H4 (cell line): ENCODE results near the gene SMAD6. TPM values are rescaled to one million over a fixed set of nuclear protein-coding genes. Genes with fewer than 3 reads are reported as not detected.
"Not testable (repeated sequence)": the region's sequence is repeated elsewhere in the genome, so short reads cannot be mapped to it uniquely, and the experiment has no call there.

Experiments used
- DNase-seq: peaks from one replicate; pipeline ENCODE4 v3.0.0-alpha.2; 2015; ENCODE audit warnings: low spot score
- total RNA-seq: library from RNA; depleted of rRNA; stranded (reverse); fragments of >200 nt; shearing (Covaris generic); gene quantifications from 2 replicates; pipeline ENCODE4 v1.2.3, GENCODE V29; 2014

Gene SMAD6
- total RNA-seq, 1 experiment from 2014 or later, result 4.7 TPM

DNA sequence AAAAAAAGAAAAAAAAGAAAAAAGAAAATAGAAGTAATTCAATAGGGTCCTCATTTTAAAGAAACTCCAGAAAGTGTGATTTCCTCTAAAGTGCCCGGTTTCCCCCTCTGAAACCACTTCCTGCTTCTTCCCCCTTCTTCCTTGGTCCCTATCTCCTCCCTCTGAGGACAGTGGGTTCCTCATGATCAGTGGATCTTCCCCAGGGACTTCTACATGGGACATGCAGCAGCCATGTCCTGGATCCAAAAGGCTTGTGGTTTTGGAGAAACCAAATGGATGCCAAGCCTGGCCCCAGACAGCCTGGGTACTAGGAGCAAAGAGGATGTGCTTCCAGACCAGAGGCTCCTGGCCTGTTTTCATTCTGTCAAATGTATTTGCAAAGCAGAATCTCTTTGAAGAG is 26.6 kb upstream of the SMAD6 start:
- no peak for DNase-seq

DNA sequence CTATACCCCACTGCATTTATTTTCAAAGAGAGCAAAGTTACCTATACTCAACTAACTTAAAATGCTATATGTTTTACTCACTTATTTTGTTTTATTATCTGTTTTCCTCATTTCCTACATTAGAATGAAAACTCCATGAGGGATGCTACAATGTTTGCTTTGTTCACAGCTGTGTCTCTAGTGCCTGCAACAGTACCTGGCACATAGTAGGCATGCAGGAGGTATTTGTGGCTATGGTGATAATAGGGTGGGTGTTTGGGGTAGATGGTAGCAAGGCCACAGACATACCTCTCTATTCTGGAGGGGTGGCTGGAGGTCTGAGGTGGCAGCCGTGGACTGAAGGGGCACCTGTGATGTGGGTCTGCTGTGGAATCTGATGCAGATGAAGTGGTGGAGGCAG is 24.7 kb upstream of the SMAD6 start:
- no peak for DNase-seq

DNA sequence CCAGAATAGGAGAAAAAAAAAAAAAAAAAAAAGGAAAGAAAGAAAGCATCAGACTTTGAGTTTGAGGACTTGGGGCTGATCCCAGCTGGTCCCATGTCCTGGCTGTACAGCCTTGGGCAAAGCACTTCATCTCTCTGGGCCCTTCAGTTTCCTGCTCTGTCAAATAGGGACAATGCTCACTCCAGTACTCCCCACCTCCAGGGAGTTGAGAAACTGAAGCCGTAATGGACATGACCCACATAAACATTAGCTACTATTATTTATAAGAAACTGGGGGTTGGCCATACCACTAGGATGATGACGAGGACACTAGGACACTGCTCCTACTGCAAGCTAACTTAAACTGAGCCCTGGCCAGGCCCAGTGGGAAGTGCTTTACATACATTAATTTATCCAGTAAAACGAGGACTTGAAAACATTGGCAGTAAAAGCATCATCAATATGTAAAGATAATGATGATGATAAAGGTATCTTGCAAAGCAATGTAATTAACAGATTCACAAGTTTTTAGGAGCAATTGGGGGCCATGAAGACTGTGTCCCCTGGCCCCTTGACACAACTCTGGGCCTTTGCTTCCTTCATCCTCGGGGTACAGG is 22.9 kb upstream of the SMAD6 start:
- DNase-seq, result no peak

DNA sequence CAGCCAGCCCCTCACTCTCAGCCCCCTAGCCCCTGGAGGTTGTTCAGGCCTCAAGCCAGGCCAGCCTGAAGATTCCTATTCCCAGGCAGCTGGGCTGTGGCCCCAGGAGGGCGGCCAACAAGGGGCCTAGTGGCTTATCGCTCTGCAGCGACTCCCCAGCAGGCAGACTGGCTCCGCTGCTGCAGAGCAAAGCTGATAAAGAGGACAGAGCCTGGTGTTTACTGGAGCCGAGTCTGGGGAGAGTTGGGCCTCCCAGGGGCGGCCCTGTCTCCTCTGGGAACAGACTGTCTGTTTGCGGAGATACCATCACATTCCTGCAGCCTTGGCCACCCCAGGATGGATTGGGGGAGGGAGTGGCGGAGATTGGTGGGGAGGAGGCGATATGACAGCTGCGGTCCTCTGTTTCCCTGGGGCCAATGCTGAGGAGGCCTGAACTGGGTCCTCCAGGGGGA is 22.4 kb upstream of the SMAD6 start:
- no peak for DNase-seq

DNA sequence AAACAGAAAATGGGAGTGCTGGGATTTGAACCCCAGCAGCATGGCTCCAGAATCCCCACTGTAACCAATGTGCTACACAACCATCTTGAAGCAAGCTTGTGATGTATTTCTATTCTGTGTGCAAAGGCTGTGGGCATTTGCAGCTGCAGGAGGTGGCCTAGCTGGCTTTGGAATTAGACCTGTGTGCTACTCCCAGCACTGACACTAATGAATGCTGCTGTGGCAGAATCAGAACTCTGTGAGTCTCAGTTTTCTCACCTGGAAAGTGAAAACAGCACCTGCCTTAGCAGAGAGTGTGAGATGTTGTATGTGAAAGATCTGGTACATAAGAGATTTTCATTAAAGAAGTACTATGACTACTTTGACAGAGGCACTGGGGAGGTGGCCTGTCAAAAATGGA is 21.5 kb upstream of the SMAD6 start:
- no peak for DNase-seq

DNA sequence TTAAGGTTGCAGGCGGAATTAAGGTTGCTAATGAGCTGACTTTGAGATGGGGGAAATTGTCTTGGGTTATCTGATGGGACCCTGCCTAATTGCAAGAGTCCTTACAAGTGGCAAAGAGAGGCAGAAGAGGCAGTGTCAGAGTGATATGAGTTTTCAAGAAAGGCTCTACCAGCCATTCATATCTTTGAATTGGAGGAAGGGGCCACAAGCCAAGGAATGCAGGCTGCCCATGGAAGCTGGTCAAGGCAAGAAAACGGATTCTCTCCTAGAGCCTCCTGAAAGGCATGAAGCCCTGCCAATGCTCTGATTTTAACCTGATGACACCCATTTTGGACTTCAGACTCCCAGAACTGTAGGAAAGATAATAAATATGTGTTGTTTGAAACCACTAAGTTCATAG is 20.6 kb upstream of the SMAD6 start:
- no peak for DNase-seq

DNA sequence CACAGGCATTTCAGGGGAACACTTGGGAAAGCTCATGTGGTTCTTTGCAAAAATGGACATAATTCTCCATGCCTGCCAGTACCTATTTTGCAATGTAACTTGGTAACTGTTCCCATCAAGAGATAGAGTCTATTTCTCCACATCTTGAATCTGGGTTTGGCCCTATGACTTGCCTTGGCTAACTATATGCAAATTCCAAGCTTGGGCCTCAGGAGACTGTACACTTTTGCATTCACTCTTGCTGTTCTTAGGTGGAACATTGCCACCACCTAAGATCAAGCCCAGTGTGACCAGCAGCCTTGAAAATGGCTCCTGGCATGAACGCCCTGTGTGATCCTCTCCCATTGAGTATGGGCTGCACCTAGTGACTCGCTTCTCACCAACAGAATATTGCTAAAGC is 19.8 kb upstream of the SMAD6 start:
- DNase-seq, result no peak

DNA sequence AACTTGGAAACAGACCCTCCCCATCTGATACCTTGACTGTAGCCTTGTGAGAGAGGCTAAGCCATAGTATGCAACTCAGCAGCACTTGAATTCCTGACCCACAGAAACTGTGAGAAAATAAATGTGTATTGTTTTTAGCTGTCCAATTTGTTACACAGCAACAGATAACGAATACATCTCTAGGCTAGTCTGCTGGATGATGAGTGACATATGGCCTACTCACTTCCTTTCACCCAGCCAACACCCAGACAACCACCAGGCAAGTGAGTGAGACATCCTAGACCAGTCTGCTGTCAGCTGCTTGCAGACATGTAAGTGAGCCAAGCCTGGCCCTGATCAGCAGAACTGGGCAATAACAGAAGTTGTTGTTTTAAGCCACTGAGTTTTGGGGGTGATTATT is 19.2 kb upstream of the SMAD6 start:
- DNase-seq, result no peak

DNA sequence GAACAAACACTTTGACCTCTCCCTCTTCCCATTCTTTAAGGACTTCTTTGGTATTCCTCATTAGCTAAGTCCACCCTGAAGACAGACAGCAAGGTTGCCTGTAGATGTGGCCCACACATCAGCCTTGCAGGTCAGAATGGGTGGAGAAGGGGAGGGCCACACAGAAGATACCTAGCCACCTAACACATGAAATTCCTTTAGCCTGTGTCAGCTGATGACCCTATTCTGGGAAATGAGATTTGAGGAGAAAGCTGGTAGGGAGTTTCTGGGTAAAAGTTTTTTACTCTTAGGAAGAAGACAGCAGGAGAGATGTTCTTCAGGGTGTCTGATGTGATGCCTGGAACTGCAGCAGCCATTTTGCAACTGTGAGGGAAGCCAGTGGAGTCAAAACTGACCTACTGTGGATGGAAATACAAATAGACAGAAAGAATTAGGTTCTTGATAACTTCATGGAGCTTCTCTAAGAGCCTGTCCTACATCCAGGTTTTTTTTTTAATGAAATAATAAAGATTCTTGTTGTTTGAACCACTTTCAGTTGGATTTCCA is 17.8 kb upstream of the SMAD6 start:
- DNase-seq, result no peak

DNA sequence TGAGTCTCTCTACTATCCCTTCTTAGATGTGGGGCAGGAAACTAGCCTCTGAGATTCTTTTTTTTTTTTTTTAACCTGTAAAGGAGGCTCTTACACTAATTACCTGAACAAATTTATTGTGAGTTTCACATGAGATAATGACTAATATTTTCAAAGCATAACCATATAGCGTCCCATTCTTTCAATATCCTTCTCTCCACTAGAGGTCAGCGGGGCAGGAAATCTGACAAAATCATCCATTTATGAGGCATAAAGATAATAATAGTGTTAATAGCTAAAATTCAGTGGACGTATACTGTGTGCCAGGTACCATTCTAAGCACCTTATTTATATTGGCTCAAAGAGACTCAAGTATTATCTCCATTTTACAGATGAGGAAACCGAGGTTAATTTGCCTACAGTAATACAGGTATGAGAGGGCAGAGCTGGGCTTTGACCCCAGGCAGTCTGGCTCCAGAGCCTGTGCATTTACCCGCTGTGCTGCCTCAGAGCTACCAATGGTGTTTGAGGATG is 16.3 kb upstream of the SMAD6 start:
- no peak for DNase-seq

DNA sequence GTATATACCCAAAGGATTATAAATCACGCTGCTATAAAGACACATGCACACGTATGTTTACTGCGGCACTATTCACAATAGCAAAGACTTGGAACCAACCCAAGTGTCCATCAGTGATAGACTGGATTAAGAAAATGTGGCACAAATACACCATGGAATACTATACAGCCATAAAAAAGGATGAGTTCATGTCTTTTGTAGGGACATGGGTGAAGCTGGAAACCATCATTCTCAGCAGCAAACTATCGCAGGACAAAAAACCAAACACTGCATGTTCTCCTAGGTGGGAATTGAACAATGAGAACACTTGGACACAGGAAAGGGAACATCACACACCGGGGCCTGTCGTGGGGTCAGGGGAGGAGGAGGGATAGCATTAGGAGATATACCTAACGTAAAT is 11.1 kb upstream of the SMAD6 start:
- DNase-seq, result not testable (repeated sequence)

DNA sequence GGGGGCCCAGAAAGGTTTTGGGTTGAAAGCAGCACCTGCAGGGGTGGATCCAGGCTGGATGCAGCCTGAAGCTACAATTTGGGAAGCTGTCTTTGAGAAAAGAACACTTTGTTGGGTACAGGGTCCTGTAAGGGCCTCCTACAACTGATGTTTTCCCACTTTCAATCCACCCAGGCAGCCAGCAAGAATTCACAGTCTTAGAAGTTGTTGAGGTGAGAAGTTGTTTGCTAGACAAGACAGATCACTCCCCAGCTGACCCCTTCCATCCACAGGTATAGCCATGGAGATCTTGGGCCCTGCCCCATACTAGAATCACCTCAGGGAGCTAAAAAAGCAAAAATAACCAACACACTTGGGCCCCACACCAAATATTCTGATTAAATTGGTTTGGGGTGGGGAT is 10.3 kb upstream of the SMAD6 start:
- DNase-seq, result no peak

DNA sequence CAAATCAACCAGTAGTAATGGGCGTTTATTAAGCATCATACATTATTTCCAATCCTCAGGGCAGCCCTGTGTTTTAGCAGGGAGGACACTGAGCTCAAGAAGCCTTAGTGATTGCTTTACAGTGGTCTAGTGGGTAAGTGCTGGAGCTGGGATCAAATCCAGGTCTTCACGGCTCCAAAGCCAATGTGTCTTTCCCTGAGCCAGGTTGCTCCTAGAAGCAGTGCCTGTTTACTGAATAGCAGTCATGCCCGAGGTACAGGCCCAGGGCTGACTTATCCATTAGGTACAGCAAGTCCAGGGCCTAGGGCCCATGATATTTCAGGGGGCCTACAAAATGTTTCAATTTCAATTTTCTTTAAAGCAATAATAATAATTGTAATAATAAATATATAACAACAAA is 9.6 kb upstream of the SMAD6 start:
- DNase-seq, result no peak

DNA sequence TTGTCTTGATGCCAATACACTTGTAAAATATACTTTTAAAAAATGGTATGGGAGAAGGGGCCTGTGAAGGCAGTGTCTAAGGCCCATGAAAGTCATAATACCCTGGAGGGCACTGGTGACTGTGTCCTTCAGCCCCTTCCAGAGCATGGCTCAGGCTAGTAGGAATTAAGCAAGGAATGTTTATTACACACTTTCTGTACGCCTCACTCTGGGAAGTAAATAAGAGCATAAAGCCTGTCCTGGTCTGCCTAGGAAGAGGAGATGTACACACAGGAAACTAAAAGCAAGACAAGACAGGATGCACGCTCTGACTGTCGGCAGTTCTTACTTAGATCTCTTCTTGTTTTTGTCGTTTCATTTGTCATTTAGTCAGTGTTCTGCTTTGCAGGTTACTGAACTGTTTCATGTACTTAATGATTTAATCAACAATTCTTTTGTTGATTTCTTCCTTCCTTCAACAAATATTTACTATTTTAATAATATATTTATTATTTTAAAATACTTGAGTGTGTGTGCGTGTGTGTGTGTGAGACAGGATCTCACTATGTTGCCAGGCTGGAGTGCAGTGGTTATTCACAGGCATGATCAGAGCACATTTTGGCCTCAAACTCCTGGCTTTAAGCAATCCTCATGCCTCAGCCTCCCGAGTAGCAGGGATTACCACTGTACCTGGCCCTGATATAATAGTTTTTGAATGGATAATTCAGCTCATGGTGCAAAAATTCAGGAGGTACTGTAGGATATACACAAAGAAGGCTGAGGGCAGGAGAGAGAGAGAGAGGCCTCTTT is 9.0 kb upstream of the SMAD6 start:
- no peak for DNase-seq

DNA sequence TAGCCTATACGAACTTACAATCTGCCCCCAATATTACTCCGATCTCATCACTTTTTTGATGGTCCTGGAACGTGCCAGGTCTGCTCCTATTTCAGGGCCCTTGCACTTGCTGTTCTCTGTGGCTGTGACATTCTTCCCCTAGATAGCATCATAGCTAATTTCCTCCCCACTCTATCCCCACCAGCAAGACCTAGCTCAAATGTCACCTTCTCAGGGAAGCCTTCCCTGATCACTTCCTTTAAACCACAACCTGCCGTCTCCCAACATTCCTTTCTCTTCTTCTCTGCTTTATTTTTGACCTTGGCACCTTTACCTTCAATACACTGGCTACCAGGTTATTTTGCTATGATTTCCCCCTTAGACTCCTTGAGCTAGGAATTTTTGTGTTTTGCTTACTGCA is 5.3 kb upstream of the SMAD6 start:
- DNase-seq, result no peak

DNA sequence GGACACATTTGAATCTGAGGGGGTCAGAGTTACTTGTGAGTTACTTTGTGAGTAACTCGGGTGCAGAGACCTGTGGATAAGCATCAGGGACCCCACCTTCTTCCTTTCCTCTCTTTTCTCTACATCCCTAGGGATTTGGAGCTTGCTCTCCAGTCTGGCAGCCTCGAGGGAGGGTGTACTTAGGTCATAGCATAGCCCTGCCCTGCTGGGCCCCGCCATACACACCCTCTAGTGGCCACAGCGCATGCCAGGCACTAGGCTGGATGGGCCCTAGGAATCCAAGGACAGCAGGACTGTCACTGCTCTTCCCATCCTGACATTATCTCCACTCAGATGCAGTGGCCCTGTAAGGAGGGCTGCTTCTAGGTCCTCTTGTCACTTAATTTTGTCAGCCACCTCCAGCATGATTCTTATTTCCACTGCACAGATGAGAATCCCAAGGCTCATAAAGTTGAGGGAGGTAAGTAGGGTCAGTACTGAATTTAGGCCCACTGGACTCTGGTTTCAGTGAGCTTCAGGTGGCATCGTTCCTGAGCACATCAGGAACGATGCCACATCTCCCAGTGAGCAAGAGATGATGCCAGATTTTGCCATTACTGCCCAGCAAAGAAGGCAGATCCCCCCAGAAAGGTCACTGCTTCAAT is 3.6 kb upstream of the SMAD6 start:
- peak; percentile 78 for DNase-seq

DNA sequence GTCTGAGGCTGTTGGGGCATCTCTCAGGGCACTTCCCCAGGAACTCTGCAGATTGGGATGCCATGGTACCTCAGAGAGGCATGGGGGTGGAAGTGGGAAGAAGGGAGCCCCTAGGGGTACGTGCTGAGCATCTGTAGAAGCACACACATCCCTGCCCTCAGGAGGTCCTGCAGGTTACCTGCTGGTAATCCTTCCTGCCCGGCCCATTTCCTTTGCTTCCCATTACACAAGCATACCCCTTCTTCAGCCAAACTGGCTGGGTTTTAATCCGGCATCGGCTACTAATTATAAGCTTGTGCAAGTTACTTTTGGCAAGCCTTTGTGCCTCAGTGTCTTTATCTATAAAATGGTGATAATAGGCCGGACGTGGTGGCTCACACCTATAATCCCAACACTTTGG is 3.1 kb upstream of the SMAD6 start:
- no peak for DNase-seq

DNA sequence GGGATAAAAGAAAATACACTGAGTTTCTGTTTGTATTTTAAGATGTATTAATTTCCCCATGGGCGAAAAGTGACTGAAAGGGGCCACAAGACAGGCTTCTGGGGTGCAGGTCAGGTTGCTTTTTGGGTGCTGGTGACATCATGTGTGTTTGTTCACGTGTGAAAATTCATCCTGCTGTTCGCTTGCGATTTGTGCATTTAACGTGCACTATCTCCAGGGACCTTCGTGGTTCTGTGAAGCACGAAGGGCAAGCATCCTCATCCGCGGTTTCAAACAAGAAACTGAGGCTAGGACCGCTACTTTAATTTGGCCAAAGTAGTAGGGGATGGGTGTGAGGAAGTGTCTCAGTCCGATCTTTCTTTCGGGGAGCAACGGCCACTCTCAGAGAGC is 1.6 kb upstream of the SMAD6 start:
- no peak for DNase-seq

DNA sequence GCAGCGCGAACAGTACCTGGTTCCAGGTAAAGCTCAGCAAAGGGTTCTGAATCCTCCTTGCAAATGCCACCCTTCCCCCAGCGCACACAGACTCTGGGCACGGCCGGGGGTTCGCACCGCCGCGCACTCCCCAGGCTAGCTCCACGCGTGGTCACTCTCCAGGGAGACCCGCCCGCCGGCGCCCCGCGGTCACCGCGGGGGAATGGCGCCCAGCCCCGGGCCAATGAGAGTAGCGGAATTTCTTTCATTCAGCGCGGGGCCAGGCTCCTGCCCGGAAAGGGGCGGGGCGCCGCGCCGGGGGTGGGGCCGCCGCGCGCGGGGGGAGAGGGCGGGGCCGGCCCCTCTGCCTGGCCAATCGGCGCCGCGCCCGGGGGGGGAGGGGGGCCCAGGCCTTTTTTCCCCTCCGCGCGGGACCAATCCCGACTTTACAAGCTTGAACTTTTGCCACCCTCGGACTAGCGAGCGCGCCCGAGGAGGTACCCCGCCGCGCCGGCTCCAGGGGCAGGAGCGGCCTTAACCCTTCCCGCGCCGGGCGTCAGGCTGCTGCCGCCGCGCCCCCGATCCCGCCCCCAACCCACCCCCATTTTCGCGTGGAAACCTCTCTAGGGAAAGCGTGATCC is 1.1 kb upstream of the SMAD6 start:
- DNase-seq, result peak; percentile 88

DNA sequence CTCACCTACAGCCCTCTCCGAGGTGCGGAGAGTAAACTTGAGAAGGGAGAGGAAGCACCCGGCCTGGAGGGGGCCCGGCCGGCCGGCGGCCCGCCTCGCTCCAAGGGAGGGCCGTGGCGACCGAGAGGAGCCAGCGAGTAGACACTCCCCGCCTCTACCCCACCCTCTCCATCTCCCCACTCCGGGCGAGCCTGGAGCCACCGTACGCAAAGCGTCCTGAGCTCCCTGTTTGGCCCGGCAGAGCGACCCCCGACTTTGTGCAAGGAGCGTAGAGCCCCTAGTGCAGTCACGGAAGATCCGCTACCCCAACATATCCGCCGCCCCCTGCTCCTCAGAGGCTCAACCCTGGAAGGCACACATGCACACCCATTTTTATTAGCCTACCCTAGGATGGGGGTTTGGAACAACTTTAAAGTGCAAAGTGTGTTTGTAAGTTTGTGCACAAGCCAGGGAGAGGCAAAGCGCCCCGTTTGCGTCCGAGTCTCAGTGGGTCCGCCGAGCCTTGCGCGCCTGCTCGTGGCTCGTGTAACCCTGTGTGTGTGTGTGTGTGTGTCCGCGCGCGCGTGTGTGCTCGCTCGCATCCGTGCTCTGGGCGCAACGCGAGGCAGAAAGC is 508 bp upstream of the SMAD6 start:
- peak; percentile 51 for DNase-seq

DNA sequence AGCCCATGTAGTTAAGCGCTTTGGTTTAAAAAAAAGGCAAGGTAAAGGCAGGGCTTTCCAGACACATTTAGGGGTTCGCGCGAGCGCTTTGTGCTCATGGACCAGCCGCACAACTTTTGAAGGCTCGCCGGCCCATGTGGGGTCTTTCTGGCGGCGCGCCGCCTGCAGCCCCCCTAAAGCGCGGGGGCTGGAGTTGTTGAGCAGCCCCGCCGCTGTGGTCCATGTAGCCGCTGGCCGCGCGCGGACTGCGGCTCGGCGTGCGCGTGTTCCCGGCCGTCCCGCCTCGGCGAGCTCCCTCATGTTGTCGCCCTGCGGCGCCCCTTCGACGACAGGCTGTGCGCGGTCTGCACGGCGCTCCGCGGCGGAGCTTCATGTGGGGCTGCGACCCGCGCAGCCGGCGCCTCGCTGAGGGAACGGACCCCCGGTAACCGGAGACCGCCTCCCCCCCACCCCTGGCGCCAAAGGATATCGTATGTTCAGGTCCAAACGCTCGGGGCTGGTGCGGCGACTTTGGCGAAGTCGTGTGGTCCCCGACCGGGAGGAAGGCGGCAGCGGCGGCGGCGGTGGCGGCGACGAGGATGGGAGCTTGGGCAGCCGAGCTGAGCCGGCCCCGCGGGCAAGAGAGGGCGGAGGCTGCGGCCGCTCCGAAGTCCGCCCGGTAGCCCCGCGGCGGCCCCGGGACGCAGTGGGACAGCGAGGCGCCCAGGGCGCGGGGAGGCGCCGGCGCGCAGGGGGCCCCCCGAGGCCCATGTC is 927 bp downstream of the SMAD6 start:
- no peak for DNase-seq
